ENCODE measurements around the gene P2RX4.
"Not testable (repeated sequence)": the region's sequence is repeated elsewhere in the genome, so short reads cannot be mapped to it uniquely, and the experiment has no call there.

Gene P2RX4

GRCh38 chr12:121255433-121255832, 45.5 kb downstream of the P2RX4 start:
- H3K4ac ChIP-seq (ENCODE audit: low read depth, low read length): no peak overlapping the region
- H2BK120ac ChIP-seq (ENCODE audit: insufficient read depth, low read length, poor library complexity): no peak overlapping the region
- H3K9me3 ChIP-seq (ENCODE audit: insufficient read depth, low read depth, low read length): peaks cover 6% of the 10 kb centered on the region
- no peak for DNase-seq
- no peaks in the 10 kb centered on the region for H3K4me1 ChIP-seq (ENCODE audit: control insufficient read depth in 1 of 2, insufficient read depth in 2 of 2, low read length in 2 of 2)
- H3K23ac ChIP-seq (ENCODE audit: low read length): no peak overlapping the region
- no CpG with 5 or more reads among the region's 9 CpGs for WGBS (ENCODE audit: extremely low coverage, insufficient coverage, insufficient read length)
- H4K12ac ChIP-seq (ENCODE audit: low read depth, low read length): peak overlapping the region; percentile 18
- no peaks in the 10 kb centered on the region for H3K79me2 ChIP-seq (ENCODE audit: control insufficient read depth, insufficient read depth, low read length, poor library complexity)
- H3K9ac ChIP-seq (ENCODE audit: low read length): no peak overlapping the region
- H3K4me2 ChIP-seq (ENCODE audit: low read length): no peak overlapping the region
- peaks cover 16 to 19% of the 10 kb centered on the region in 2 experiments for H3K36me3 ChIP-seq (ENCODE audit: control insufficient read depth in 1 of 2, insufficient read depth in 2 of 2, low read length in 2 of 2)
- H3K27ac ChIP-seq (ENCODE audit: low read depth, low read length): no peak overlapping the region
- no peak overlapping the region for H4K91ac ChIP-seq (ENCODE audit: low read depth, low read length)
- no peak overlapping the region for H2AK5ac ChIP-seq (ENCODE audit: low read length)
- H3K18ac ChIP-seq (ENCODE audit: low read length): no peak overlapping the region
- no peaks in the 10 kb centered on the region for H3K27me3 ChIP-seq (ENCODE audit: insufficient read depth, low read length)
- no peak overlapping the region for H4K8ac ChIP-seq (ENCODE audit: low read depth, low read length)
- no peak overlapping the region for H2BK12ac ChIP-seq (ENCODE audit: low read length)
- H3K14ac ChIP-seq (ENCODE audit: low read length): no peak overlapping the region
- H2AFZ ChIP-seq (ENCODE audit: insufficient read depth, low read length, poor library complexity): no peak overlapping the region
- no peaks in the 10 kb centered on the region for H3K79me1 ChIP-seq (ENCODE audit: low read length)
- no peak overlapping the region for H3K4me3 ChIP-seq (ENCODE audit: low read depth, low read length)
- peak overlapping the region; percentile 19 for H2BK5ac ChIP-seq (ENCODE audit: low read depth, low read length, poor library complexity)

- H4K8ac ChIP-seq (ENCODE audit: low read depth, low read length); H2BK120ac ChIP-seq (ENCODE audit: insufficient read depth, low read length, poor library complexity); H3K23ac ChIP-seq (ENCODE audit: low read length); H3K27ac ChIP-seq (ENCODE audit: low read depth, low read length); H3K27me3 ChIP-seq (ENCODE audit: insufficient read depth, low read length); H3K4me1 ChIP-seq (ENCODE audit: control insufficient read depth in 1 of 2, insufficient read depth in 2 of 2, low read length in 2 of 2); DNase-seq; H3K9ac ChIP-seq (ENCODE audit: low read length); H4K91ac ChIP-seq (ENCODE audit: low read depth, low read length); H2AK5ac ChIP-seq (ENCODE audit: low read length); H3K14ac ChIP-seq (ENCODE audit: low read length); H3K18ac ChIP-seq (ENCODE audit: low read length); H3K4me3 ChIP-seq (ENCODE audit: low read depth, low read length); H2BK12ac ChIP-seq (ENCODE audit: low read length); H2BK5ac ChIP-seq (ENCODE audit: low read depth, low read length, poor library complexity); H3K79me1 ChIP-seq (ENCODE audit: low read length); H2AFZ ChIP-seq (ENCODE audit: insufficient read depth, low read length, poor library complexity); H3K9me3 ChIP-seq (ENCODE audit: insufficient read depth, low read depth, low read length); H4K12ac ChIP-seq (ENCODE audit: low read depth, low read length); H3K79me2 ChIP-seq (ENCODE audit: control insufficient read depth, insufficient read depth, low read length, poor library complexity); H3K4ac ChIP-seq (ENCODE audit: low read depth, low read length); H3K4me2 ChIP-seq (ENCODE audit: low read length): not testable (repeated sequence)
- peaks cover 18% of the 10 kb centered on the region in 2 experiments for H3K36me3 ChIP-seq (ENCODE audit: control insufficient read depth in 1 of 2, insufficient read depth in 2 of 2, low read length in 2 of 2)
- no CpG with 5 or more reads among the region's 8 CpGs for WGBS (ENCODE audit: extremely low coverage, insufficient coverage, insufficient read length)
Observed at GRCh38 chr12:121257704-121258449, 47.9 kb downstream of the P2RX4 start.

GRCh38 chr12:121259074-121259473, 49.1 kb downstream of the P2RX4 start:
- no peak overlapping the region for H2AK5ac ChIP-seq (ENCODE audit: low read length)
- no peak overlapping the region for H3K14ac ChIP-seq (ENCODE audit: low read length)
- no peak for DNase-seq
- peaks cover 13 to 17% of the 10 kb centered on the region in 2 experiments for H3K36me3 ChIP-seq (ENCODE audit: control insufficient read depth in 1 of 2, insufficient read depth in 2 of 2, low read length in 2 of 2)
- no peak overlapping the region for H2BK5ac ChIP-seq (ENCODE audit: low read depth, low read length, poor library complexity)
- WGBS (ENCODE audit: extremely low coverage, insufficient coverage, insufficient read length): no CpG with 5 or more reads among the region's 11 CpGs
- H3K27ac ChIP-seq (ENCODE audit: low read depth, low read length): no peak overlapping the region
- H4K91ac ChIP-seq (ENCODE audit: low read depth, low read length): no peak overlapping the region
- H3K9ac ChIP-seq (ENCODE audit: low read length): no peak overlapping the region
- H4K12ac ChIP-seq (ENCODE audit: low read depth, low read length): no peak overlapping the region
- H2BK120ac ChIP-seq (ENCODE audit: insufficient read depth, low read length, poor library complexity): no peak overlapping the region
- no peak overlapping the region for H3K4ac ChIP-seq (ENCODE audit: low read depth, low read length)
- H2AFZ ChIP-seq (ENCODE audit: insufficient read depth, low read length, poor library complexity): no peak overlapping the region
- H4K8ac ChIP-seq (ENCODE audit: low read depth, low read length): no peak overlapping the region
- H3K4me2 ChIP-seq (ENCODE audit: low read length): no peak overlapping the region
- H3K27me3 ChIP-seq (ENCODE audit: insufficient read depth, low read length): no peaks in the 10 kb centered on the region
- no peak overlapping the region for H3K18ac ChIP-seq (ENCODE audit: low read length)
- H3K79me2 ChIP-seq (ENCODE audit: control insufficient read depth, insufficient read depth, low read length, poor library complexity): no peaks in the 10 kb centered on the region
- H3K4me3 ChIP-seq (ENCODE audit: low read depth, low read length): no peak overlapping the region
- no peak overlapping the region for H3K23ac ChIP-seq (ENCODE audit: low read length)
- no peak overlapping the region for H2BK12ac ChIP-seq (ENCODE audit: low read length)
- no peaks in the 10 kb centered on the region for H3K9me3 ChIP-seq (ENCODE audit: insufficient read depth, low read depth, low read length)
- no peaks in the 10 kb centered on the region for H3K4me1 ChIP-seq (ENCODE audit: control insufficient read depth in 1 of 2, insufficient read depth in 2 of 2, low read length in 2 of 2)
- H3K79me1 ChIP-seq (ENCODE audit: low read length): no peaks in the 10 kb centered on the region

GRCh38 chr12:121260091-121260490, 50.2 kb downstream of the P2RX4 start:
- no peak overlapping the region for H3K27ac ChIP-seq (ENCODE audit: low read depth, low read length)
- no peaks in the 10 kb centered on the region for H3K4me1 ChIP-seq (ENCODE audit: control insufficient read depth in 1 of 2, insufficient read depth in 2 of 2, low read length in 2 of 2)
- H2BK120ac ChIP-seq (ENCODE audit: insufficient read depth, low read length, poor library complexity): no peak overlapping the region
- H4K8ac ChIP-seq (ENCODE audit: low read depth, low read length): no peak overlapping the region
- H2AFZ ChIP-seq (ENCODE audit: insufficient read depth, low read length, poor library complexity): no peak overlapping the region
- H3K79me1 ChIP-seq (ENCODE audit: low read length): no peaks in the 10 kb centered on the region
- H3K23ac ChIP-seq (ENCODE audit: low read length): no peak overlapping the region
- no peak overlapping the region for H3K4me2 ChIP-seq (ENCODE audit: low read length)
- no peak overlapping the region for H2BK5ac ChIP-seq (ENCODE audit: low read depth, low read length, poor library complexity)
- H4K91ac ChIP-seq (ENCODE audit: low read depth, low read length): no peak overlapping the region
- no peak overlapping the region for H2BK12ac ChIP-seq (ENCODE audit: low read length)
- H3K36me3 ChIP-seq (ENCODE audit: control insufficient read depth in 1 of 2, insufficient read depth in 2 of 2, low read length in 2 of 2): peaks cover 15 to 17% of the 10 kb centered on the region in 2 experiments
- no peak overlapping the region for H3K4me3 ChIP-seq (ENCODE audit: low read depth, low read length)
- no peak overlapping the region for H2AK5ac ChIP-seq (ENCODE audit: low read length)
- H3K14ac ChIP-seq (ENCODE audit: low read length): no peak overlapping the region
- H3K9ac ChIP-seq (ENCODE audit: low read length): no peak overlapping the region
- H3K18ac ChIP-seq (ENCODE audit: low read length): no peak overlapping the region
- H3K27me3 ChIP-seq (ENCODE audit: insufficient read depth, low read length): no peaks in the 10 kb centered on the region
- no CpG with 5 or more reads among the region's 7 CpGs for WGBS (ENCODE audit: extremely low coverage, insufficient coverage, insufficient read length)
- H3K9me3 ChIP-seq (ENCODE audit: insufficient read depth, low read depth, low read length): no peaks in the 10 kb centered on the region
- DNase-seq: no peak
- H3K79me2 ChIP-seq (ENCODE audit: control insufficient read depth, insufficient read depth, low read length, poor library complexity): no peaks in the 10 kb centered on the region
- no peak overlapping the region for H3K4ac ChIP-seq (ENCODE audit: low read depth, low read length)
- no peak overlapping the region for H4K12ac ChIP-seq (ENCODE audit: low read depth, low read length)

Data from trophoblast cell (in vitro differentiated cells and primary cell).